IMR-90 (cell line): ENCODE results near the gene PRCP. TPM values are rescaled to one million over a fixed set of nuclear protein-coding genes. Genes with fewer than 3 reads are reported as not detected.

ENCODE experiments used
- ATAC-seq: fragments of 200-7000 bp; cut with Tn5 transposase; 2 replicates; pipeline ENCODE4 v1.9.1; 2020; ENCODE audit warnings: low read depth, mild to moderate bottlenecking, moderate library complexity
- BruUV-seq: library from RNA; stranded (reverse); fragments of 400-500 nt; replicated peaks from 2 replicates; lab custom pipeline; 2021; lab: Mats Ljungman, UMichigan
- CTCF ChIA-PET: fragments of 300-600 bp; formaldehyde crosslinking; extraction: SDS; loops from one replicate; lab custom pipeline; 2021; ENCODE audit warnings: antibody characterized with exemption; lab: Yijun Ruan, JAX
- POLR2A ChIA-PET: fragments of 300-600 bp; sonication (Branson Sonifier 250); formaldehyde crosslinking; loops from one replicate; lab custom pipeline; 2022; ENCODE audit warnings: antibody characterized with exemption; ENCODE audit not compliant: unreplicated experiment; lab: Charles Lee
- DNase-seq: peaks from one replicate; pipeline ENCODE4 v3.0.0; 2013
- H2AFZ ChIP-seq: replicated peaks from 2 replicates; pipeline ENCODE3; 2013; ENCODE audit warnings: low read length, mild to moderate bottlenecking; ENCODE audit not compliant: poor library complexity
- H2AK5ac ChIP-seq: 2 replicates; pipeline ENCODE4 v1.6.1; 2013; ENCODE audit warnings: low read depth, low read length, inconsistent platforms
- H2AK9ac ChIP-seq: replicated peaks from 2 replicates; pipeline ENCODE3; 2013; ENCODE audit warnings: mild to moderate bottlenecking, low read depth, low read length, moderate library complexity; ENCODE audit not compliant: poor library complexity
- H2BK120ac ChIP-seq: 2 replicates; pipeline ENCODE4 v1.6.1; 2013; ENCODE audit warnings: low read depth, low read length, inconsistent platforms
- H2BK15ac ChIP-seq: 3 replicates; pipeline ENCODE4 v1.6.1; 2013; ENCODE audit warnings: low read depth, low read length, inconsistent platforms
- H2BK20ac ChIP-seq: 2 replicates; pipeline ENCODE4 v1.6.1; 2013; ENCODE audit warnings: low read depth, mild to moderate bottlenecking, inconsistent platforms, low read length, moderate library complexity
- H2BK5ac ChIP-seq: 2 replicates; pipeline ENCODE4 v1.6.1; 2013; ENCODE audit warnings: mild to moderate bottlenecking, low read depth, low read length, inconsistent platforms; ENCODE audit not compliant: poor library complexity, severe bottlenecking
- H3K14ac ChIP-seq: replicated peaks from 2 replicates; pipeline ENCODE4 v1.6.1; 2013; ENCODE audit warnings: low read depth, low read length, inconsistent platforms
- H3K18ac ChIP-seq: 2 replicates; pipeline ENCODE4 v1.6.1; 2013; ENCODE audit warnings: low read depth, low read length, control low read depth
- H3K23ac ChIP-seq: 2 replicates; pipeline ENCODE4 v1.6.1; 2013; ENCODE audit warnings: low read depth, low read length, inconsistent platforms
- H3K27ac ChIP-seq: 2 replicates; pipeline ENCODE4 v1.5.1; 2013; ENCODE audit warnings: mild to moderate bottlenecking, control low read depth, low read length; ENCODE audit not compliant: insufficient read depth
- H3K27me3 ChIP-seq: 2 replicates; pipeline ENCODE4 v1.6.1; 2013; ENCODE audit warnings: low read length; ENCODE audit not compliant: control insufficient read depth, insufficient read depth
- H3K36me3 ChIP-seq: 2 replicates; pipeline ENCODE4 v1.6.1; 2013; ENCODE audit warnings: low read length, mixed read lengths; ENCODE audit not compliant: control insufficient read depth, insufficient read depth
- H3K4ac ChIP-seq: 2 replicates; pipeline ENCODE4 v1.6.1; 2013; ENCODE audit warnings: low read depth, low read length, inconsistent platforms
- H3K4me1 ChIP-seq: 2 replicates; pipeline ENCODE4 v1.6.1; 2013; ENCODE audit warnings: low read length, mixed read lengths; ENCODE audit not compliant: control insufficient read depth, insufficient read depth
- H3K4me2 ChIP-seq: 2 replicates; pipeline ENCODE4 v1.6.1; 2013; ENCODE audit warnings: low read depth, mild to moderate bottlenecking, control low read depth, low read length, moderate library complexity
- H3K4me3 ChIP-seq: 2 replicates; pipeline ENCODE4 v1.5.1; 2013; ENCODE audit warnings: low read depth, mild to moderate bottlenecking, control low read depth, low read length, moderate library complexity; ENCODE audit not compliant: insufficient read depth
- H3K56ac ChIP-seq: 2 replicates; pipeline ENCODE4 v1.6.1; 2013; ENCODE audit warnings: low read length, inconsistent platforms; ENCODE audit not compliant: insufficient read depth; ENCODE audit errors: extremely low read depth
- H3K79me1 ChIP-seq, 2 experiments: 2 replicates each; pipeline ENCODE4 v1.6.1; 2013; ENCODE audit warnings: low read length in 2 of 2, inconsistent platforms in 1 of 2, low read depth in 1 of 2
- H3K9ac ChIP-seq: 2 replicates; pipeline ENCODE4 v1.6.1; 2013; ENCODE audit warnings: low read depth, low read length, control low read depth
- H3K9me1 ChIP-seq: 2 replicates; pipeline ENCODE4 v1.6.1; 2013; ENCODE audit warnings: low read length, inconsistent platforms; ENCODE audit not compliant: insufficient read depth
- H3K9me3 ChIP-seq: 2 replicates; pipeline ENCODE4 v1.6.1; 2013; ENCODE audit warnings: low read length; ENCODE audit not compliant: control insufficient read depth, insufficient read depth
- H4K20me1 ChIP-seq: 2 replicates; pipeline ENCODE4 v1.6.1; 2013; ENCODE audit warnings: low read length, inconsistent platforms; ENCODE audit not compliant: insufficient read depth
- H4K5ac ChIP-seq: 2 replicates; pipeline ENCODE4 v1.6.1; 2013; ENCODE audit warnings: mild to moderate bottlenecking, low read depth, low read length, control low read depth
- H4K8ac ChIP-seq, 2 experiments: 2 replicates each; pipeline ENCODE4 v1.6.1; 2013; ENCODE audit warnings: low read depth in 2 of 2, low read length in 2 of 2, control low read depth in 1 of 2, inconsistent platforms in 1 of 2
- H4K91ac ChIP-seq: 2 replicates; pipeline ENCODE4 v1.6.1; 2013; ENCODE audit warnings: low read depth, low read length, inconsistent platforms; ENCODE audit not compliant: insufficient read depth
- BHLHE40 ChIP-seq: fragments of 150-350 bp; IDR thresholded peaks from 2 replicates; pipeline ENCODE4 v1.6.1; 2016; ENCODE audit warnings: mild to moderate bottlenecking, low read depth, low read length
- CEBPB ChIP-seq: IDR thresholded peaks from 2 replicates; pipeline ENCODE4 v1.6.1; 2012; ENCODE audit warnings: low read depth, low read length, improper control_type of control experiment
- CHD1 ChIP-seq: IDR thresholded peaks from 2 replicates; pipeline ENCODE4 v1.6.1; 2012; ENCODE audit warnings: low read depth, low read length, improper control_type of control experiment
- CTCF ChIP-seq: conservative IDR thresholded peaks from 2 replicates; pipeline ENCODE4 v1.5.1; 2012; ENCODE audit warnings: mild to moderate bottlenecking, low read depth, low read length, improper control_type of control experiment
- FOS ChIP-seq: fragments of 150-350 bp; IDR thresholded peaks from 2 replicates; pipeline ENCODE4 v1.6.1; 2016; ENCODE audit warnings: low read depth, low read length
- MAFK ChIP-seq: IDR thresholded peaks from 2 replicates; pipeline ENCODE4 v1.6.1; 2012; ENCODE audit warnings: low read depth, low read length, improper control_type of control experiment
- MAZ ChIP-seq: IDR thresholded peaks from 2 replicates; pipeline ENCODE4 v1.6.1; 2012; ENCODE audit warnings: low read depth, mild to moderate bottlenecking, low read length, improper control_type of control experiment, moderate library complexity, borderline replicate concordance
- MXI1 ChIP-seq: IDR thresholded peaks from 2 replicates; pipeline ENCODE4 v1.6.1; 2012; ENCODE audit warnings: low read depth, mild to moderate bottlenecking, low read length, moderate library complexity, borderline replicate concordance
- NFE2L2 ChIP-seq: fragments of 150-350 bp; IDR thresholded peaks from 2 replicates; pipeline ENCODE4 v1.6.1; 2016; ENCODE audit warnings: low read depth, mild to moderate bottlenecking, low read length
- POLR2A ChIP-seq: IDR thresholded peaks from 2 replicates; pipeline ENCODE4 v1.6.1; 2012; ENCODE audit warnings: mild to moderate bottlenecking, low read depth, low read length
- RAD21 ChIP-seq: IDR thresholded peaks from 2 replicates; pipeline ENCODE4 v1.6.1; 2012; ENCODE audit warnings: low read length, improper control_type of control experiment
- RCOR1 ChIP-seq: IDR thresholded peaks from 2 replicates; pipeline ENCODE4 v1.6.1; 2012; ENCODE audit warnings: mild to moderate bottlenecking, low read length, improper control_type of control experiment; ENCODE audit not compliant: insufficient replicate concordance
- RFX5 ChIP-seq: IDR thresholded peaks from 2 replicates; pipeline ENCODE4 v1.8.0; 2012; ENCODE audit warnings: low read depth, mild to moderate bottlenecking, low read length, moderate library complexity
- SMC3 ChIP-seq: fragments of 150-350 bp; IDR thresholded peaks from 2 replicates; pipeline ENCODE4 v1.6.1; 2016; ENCODE audit warnings: low read depth, mild to moderate bottlenecking, antibody characterized with exemption, low read length, moderate library complexity
- WGBS, 2 experiments: methylation state at CpG; one replicate each; pipeline versions ENCODE4 v1.1.5 to v1.1.7; 2013; ENCODE audit warnings: missing lambda C conversion rate in 2 of 2; ENCODE audit not compliant: insufficient read length in 1 of 2; ENCODE audit errors: extremely low coverage in 2 of 2; 5-methylcytosine and 5-hydroxymethylcytosine counted together
- dilution Hi-C: fragments of 300-500 bp; cut with HindIII; formaldehyde crosslinking; loops from one replicate; pipeline ENCODE4 v1.14.3; 2018; ENCODE audit warnings: low sequenced_read_pairs; ENCODE audit not compliant: unreplicated experiment
- in situ Hi-C: fragments of 300-500 bp; cut with MboI; formaldehyde crosslinking; loops from 3 replicates; pipeline ENCODE4 v1.14.3; 2019; ENCODE audit warnings: low sequenced_read_pairs, inconsistent platforms, mixed read lengths
- intact Hi-C: fragments of 100-400 bp; cut with micrococcal nuclease; formaldehyde crosslinking; loops from 2 replicates; pipeline ENCODE4 v1.10.0; 2022
- polyA plus RNA-seq, 3 experiments: library from polyadenylated mRNA; depleted of rRNA; stranded (reverse); fragments of >200 nt; gene quantifications; 2 replicates each; pipeline ENCODE4 v1.2.3, GENCODE V29; 2012; ENCODE audit warnings: low replicate concordance in 1 of 3
- total RNA-seq: library from RNA; depleted of rRNA; stranded (reverse); fragments of >200 nt; gene quantifications from 2 replicates; pipeline ENCODE4 v1.2.3, GENCODE V29; 2012
- TF ChIP-seq, protein P1 (sequence below): fragments of 150-350 bp; IDR thresholded peaks from 2 replicates; pipeline ENCODE4 v1.6.1; 2016; ENCODE audit warnings: low read depth, mild to moderate bottlenecking, low read length, moderate library complexity, borderline replicate concordance
- TF ChIP-seq, protein P2 (sequence below): fragments of 150-350 bp; IDR thresholded peaks from 2 replicates; pipeline ENCODE4 v1.6.1; 2017; ENCODE audit warnings: mild to moderate bottlenecking, antibody characterized with exemption, low read length, low read depth

Gene PRCP
- total and polyA plus RNA-seq, 2 of the 4 experiments (the other 2 are of a cell fraction), result 31.7 to 64.9 TPM

- no peak overlapping the region for H4K5ac ChIP-seq
- H2BK20ac ChIP-seq, result no peak overlapping the region
- H2AFZ ChIP-seq, result no peak overlapping the region
- H3K4ac ChIP-seq, result no peak overlapping the region
- H2AK5ac ChIP-seq, result no peak overlapping the region
- TF ChIP-seq RCOR1, result no peak
- no peak for TF ChIP-seq CTCF
- no peak for TF ChIP-seq RAD21
- no peak for TF ChIP-seq FOS
- no peak for TF ChIP-seq MAZ
- no peak for TF ChIP-seq CEBPB
- TF ChIP-seq, protein P1, sequence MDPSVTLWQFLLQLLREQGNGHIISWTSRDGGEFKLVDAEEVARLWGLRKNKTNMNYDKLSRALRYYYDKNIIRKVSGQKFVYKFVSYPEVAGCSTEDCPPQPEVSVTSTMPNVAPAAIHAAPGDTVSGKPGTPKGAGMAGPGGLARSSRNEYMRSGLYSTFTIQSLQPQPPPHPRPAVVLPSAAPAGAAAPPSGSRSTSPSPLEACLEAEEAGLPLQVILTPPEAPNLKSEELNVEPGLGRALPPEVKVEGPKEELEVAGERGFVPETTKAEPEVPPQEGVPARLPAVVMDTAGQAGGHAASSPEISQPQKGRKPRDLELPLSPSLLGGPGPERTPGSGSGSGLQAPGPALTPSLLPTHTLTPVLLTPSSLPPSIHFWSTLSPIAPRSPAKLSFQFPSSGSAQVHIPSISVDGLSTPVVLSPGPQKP, result no peak
- TF ChIP-seq, protein P2, sequence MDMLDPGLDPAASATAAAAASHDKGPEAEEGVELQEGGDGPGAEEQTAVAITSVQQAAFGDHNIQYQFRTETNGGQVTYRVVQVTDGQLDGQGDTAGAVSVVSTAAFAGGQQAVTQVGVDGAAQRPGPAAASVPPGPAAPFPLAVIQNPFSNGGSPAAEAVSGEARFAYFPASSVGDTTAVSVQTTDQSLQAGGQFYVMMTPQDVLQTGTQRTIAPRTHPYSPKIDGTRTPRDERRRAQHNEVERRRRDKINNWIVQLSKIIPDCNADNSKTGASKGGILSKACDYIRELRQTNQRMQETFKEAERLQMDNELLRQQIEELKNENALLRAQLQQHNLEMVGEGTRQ, result no peak
- no peak for TF ChIP-seq POLR2A
- TF ChIP-seq CHD1, result no peak
- TF ChIP-seq MXI1, result no peak
- no peak for TF ChIP-seq NFE2L2
- no peak for TF ChIP-seq MAFK
- TF ChIP-seq SMC3, result no peak
- no peak for TF ChIP-seq RFX5
- no peak for TF ChIP-seq BHLHE40
- DNase-seq (no peak), ATAC-seq (no peak)
- no peak overlapping the region for H3K27ac ChIP-seq
- dilution Hi-C loops (no loop called here), in situ Hi-C loops (no loop called here), intact Hi-C loops (no loop called here)
- no peak overlapping the region for H2BK120ac ChIP-seq
- no peak overlapping the region for H3K4me3 ChIP-seq
- H3K9me3 ChIP-seq, result no peaks in the 10 kb centered on the region
- no peaks in the 10 kb centered on the region for H3K36me3 ChIP-seq
- ChIA-PET POLR2A (no interaction called here), CTCF (no interaction called here)
- H3K4me2 ChIP-seq, result no peak overlapping the region
- no peak overlapping the region for H4K91ac ChIP-seq
- H3K18ac ChIP-seq, result no peak overlapping the region
- no peak overlapping the region for H3K9ac ChIP-seq
- no peak overlapping the region for H2BK5ac ChIP-seq
- H3K23ac ChIP-seq, result no peak overlapping the region
- no peak overlapping the region for H3K14ac ChIP-seq
- no peak overlapping the region for H3K56ac ChIP-seq
- no peak overlapping the region for H2AK9ac ChIP-seq
- no peaks in the 10 kb centered on the region for H3K4me1 ChIP-seq
- H3K9me1 ChIP-seq, result no peaks in the 10 kb centered on the region
- H2BK15ac ChIP-seq, result no peak overlapping the region
- no peak overlapping the region for H4K8ac ChIP-seq
- H3K27me3 ChIP-seq, result peaks cover 17% of the 10 kb centered on the region
- no peaks in the 10 kb centered on the region for H4K20me1 ChIP-seq
- H3K79me1 ChIP-seq, result no peaks in the 10 kb centered on the region
- no TSS peak for BruUV-seq
- 39% methylated on average over 3 of the region's 8 CpGs; no CpG with 5 or more reads in 1 of the 2 experiments for WGBS, 2 experiments
Observed at GRCh38 chr11:82811369-82811768, 88.9 kb downstream of the PRCP start.
